Mucosa of stomach (tissue), 1 donor: ENCODE results near the gene SPECC1.
"Not testable (repeated sequence)": the region's sequence is repeated elsewhere in the genome, so short reads cannot be mapped to it uniquely, and the experiment has no call there.

Experiments used
- H3K27me3 ChIP-seq: one replicate; pipeline ENCODE4 v1.7.0; 2013; ENCODE audit warnings: mild to moderate bottlenecking, low read length; ENCODE audit not compliant: control insufficient read depth, insufficient read depth
- H3K36me3 ChIP-seq: one replicate; pipeline ENCODE4 v1.7.0; 2013; ENCODE audit warnings: low read length; ENCODE audit not compliant: control insufficient read depth, insufficient read depth
- H3K4me1 ChIP-seq: one replicate; pipeline ENCODE4 v1.7.0; 2013; ENCODE audit warnings: mild to moderate bottlenecking, low read length; ENCODE audit not compliant: control insufficient read depth, insufficient read depth
- H3K4me3 ChIP-seq: one replicate; pipeline ENCODE4 v1.7.0; 2013; ENCODE audit warnings: low read length
- H3K9ac ChIP-seq: one replicate; pipeline ENCODE4 v1.7.0; 2013; ENCODE audit warnings: mild to moderate bottlenecking, low read length, moderate library complexity
- H3K9me3 ChIP-seq: one replicate; pipeline ENCODE4 v1.7.0; 2013; ENCODE audit warnings: mild to moderate bottlenecking, low read length, moderate library complexity; ENCODE audit not compliant: control insufficient read depth
- donor health status: Pancreatic carcinoma.

SPECC1 gene

GRCh38 chr17:20009302-20010098, at the start of gene SPECC1:
SPECC1 (plus strand) TSS chr17:20009359; CDS start chr17:20096652, 87,293 bp downstream.
- Histone ChIP-seq H3K4me3 (peak within 1 kb of the TSS; percentile 50), H3K4me1 (no peaks in the 10 kb centered on the region), H3K27me3 (peaks cover 24% of the 10 kb centered on the region), H3K36me3 (no peaks in the 10 kb centered on the region), H3K9me3 (no peaks in the 10 kb centered on the region), H3K9ac (peak within 1 kb of the TSS; percentile 64)

GRCh38 chr17:19962954-19963353, 46.2 kb upstream of the SPECC1 start:
- not testable (repeated sequence) for H3K9ac ChIP-seq, H3K27me3 ChIP-seq, H3K36me3 ChIP-seq, H3K9me3 ChIP-seq, H3K4me3 ChIP-seq
- peaks cover 18% of the 10 kb centered on the region for H3K4me1 ChIP-seq

DNA sequence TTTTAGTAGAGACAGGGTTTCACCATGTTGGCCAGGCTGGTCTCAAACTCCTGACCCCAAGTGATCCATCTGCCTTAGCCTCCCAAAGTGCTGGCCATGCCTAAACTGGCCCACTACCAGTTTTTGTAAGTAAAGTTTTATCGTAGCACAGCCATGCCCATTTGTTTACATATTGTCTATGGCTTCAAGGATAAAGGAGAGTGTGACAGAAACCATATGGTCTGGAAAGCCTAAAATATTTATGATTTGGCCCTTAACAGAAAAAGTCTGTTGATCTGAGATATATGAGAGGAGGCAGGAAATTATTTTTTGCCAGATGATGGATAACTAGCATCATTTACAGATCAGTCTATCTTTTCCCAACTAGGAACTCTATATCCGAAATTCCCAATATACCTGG, 36.0 kb upstream of the SPECC1 start:
- H3K4me1 ChIP-seq = peaks cover 9% of the 10 kb centered on the region
- no peaks in the 10 kb centered on the region for H3K27me3 ChIP-seq
- H3K9ac ChIP-seq = no peak overlapping the region
- H3K9me3 ChIP-seq = no peaks in the 10 kb centered on the region
- H3K4me3 ChIP-seq = no peak overlapping the region
- H3K36me3 ChIP-seq = no peaks in the 10 kb centered on the region

DNA sequence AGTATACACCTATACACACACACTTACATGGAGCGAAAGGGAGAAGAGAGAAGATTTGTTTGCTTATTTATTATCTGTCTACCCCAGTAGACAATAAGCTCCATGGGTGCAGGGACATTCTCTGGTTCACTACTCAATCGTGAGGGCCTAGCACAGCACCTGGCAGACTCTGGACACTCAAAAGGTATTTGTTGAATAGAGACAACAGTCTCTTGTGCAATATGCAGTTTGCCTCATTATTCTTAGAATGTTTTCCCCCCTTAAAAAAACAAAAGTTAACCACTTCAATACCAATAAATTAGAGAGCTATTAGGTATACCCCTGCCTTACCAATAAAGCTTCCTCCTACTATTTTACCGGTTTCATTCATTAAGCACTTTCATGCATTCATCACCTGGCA, 33.6 kb upstream of the SPECC1 start:
- Histone ChIP-seq H3K4me1 (peaks cover 13% of the 10 kb centered on the region), H3K27me3 (no peaks in the 10 kb centered on the region), H3K9me3 (no peaks in the 10 kb centered on the region), H3K9ac (no peak overlapping the region), H3K4me3 (no peak overlapping the region), H3K36me3 (no peaks in the 10 kb centered on the region)

DNA sequence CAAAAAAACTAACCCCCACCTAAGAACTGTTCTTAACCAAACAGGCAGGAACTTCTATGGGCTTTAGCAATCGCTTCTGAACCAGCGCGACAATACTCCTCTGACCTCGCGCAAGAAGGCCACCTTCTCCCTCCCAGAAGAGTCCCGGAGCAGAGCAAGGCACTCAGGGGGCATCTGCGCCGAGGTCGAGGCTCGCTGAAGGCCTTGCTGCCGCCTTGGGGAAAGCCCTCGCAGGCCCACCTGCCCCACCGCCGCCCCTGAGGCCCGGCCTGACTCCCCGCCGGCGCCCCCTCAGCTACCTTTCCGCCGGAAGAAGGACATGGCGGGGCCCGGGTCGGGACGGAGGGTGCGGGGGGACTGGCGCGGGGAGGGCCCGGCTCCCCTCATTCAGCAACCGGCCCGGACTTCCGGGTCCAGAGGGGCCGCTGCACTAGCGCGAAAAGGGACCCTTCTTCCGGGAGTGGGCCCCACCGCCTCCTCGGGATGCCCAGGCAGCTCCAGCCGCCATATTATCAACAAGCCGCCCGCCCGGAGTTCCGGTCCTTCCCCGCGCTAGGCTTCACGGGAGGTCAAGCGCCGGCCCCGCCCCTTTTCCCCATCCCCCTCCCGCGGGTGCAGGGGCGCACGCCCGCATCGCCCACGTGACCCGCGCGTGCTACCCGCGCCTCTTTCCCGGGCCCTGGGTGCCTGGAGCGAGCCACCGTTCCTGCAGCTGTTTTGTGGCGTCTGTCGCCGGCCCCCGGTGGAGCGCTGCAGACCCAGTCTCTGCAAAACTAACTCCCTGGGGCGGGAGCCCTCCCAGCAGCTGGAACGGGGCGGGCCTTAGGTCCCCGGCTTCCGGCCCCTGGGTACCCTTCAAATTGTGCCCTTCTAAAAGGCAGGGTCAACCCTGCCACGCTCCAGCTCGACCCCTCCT, 31.6 kb upstream of the SPECC1 start, which contains the start of gene AKAP10:
AKAP10 (minus strand) TSS at position 536 of the 916 bp plus-strand sequence; CDS start at position 387, 149 bp downstream.
- H3K4me3 ChIP-seq = peak within 1 kb of the TSS; percentile 85
- peaks cover 13% of the 10 kb centered on the region for H3K4me1 ChIP-seq
- peak within 1 kb of the TSS; percentile 98 for H3K9ac ChIP-seq
- no peaks in the 10 kb centered on the region for H3K36me3 ChIP-seq
- no peaks in the 10 kb centered on the region for H3K9me3 ChIP-seq
- no peaks in the 10 kb centered on the region for H3K27me3 ChIP-seq

GRCh38 chr17:19978209-19978802, 30.9 kb upstream of the SPECC1 start:
- Histone ChIP-seq H3K4me3 (peak overlapping the region; percentile 85), H3K27me3 (no peaks in the 10 kb centered on the region), H3K9ac (peak overlapping the region; percentile 98), H3K9me3 (no peaks in the 10 kb centered on the region), H3K4me1 (peaks cover 13% of the 10 kb centered on the region), H3K36me3 (no peaks in the 10 kb centered on the region)

DNA sequence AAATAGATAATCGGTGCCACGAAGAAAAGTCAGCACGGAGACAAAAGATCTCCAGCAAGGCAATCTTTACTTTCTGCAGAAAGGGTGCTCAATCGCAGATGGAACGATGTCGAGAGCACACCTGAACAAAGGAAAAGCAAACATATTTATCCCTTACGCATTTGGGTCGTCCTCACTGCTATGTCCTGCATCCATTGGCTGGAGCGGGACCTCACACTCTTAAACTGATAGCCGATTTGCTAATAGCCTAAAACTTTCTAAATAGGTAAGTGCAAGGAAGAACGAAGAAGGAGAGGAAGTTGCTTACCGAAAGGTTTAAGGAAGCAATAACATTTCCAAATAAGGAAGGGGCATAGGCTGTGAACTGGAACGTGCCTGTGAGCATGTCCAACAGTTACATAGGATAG, 30.4 kb upstream of the SPECC1 start:
- no peak overlapping the region for H3K4me3 ChIP-seq
- no peaks in the 10 kb centered on the region for H3K36me3 ChIP-seq

DNA sequence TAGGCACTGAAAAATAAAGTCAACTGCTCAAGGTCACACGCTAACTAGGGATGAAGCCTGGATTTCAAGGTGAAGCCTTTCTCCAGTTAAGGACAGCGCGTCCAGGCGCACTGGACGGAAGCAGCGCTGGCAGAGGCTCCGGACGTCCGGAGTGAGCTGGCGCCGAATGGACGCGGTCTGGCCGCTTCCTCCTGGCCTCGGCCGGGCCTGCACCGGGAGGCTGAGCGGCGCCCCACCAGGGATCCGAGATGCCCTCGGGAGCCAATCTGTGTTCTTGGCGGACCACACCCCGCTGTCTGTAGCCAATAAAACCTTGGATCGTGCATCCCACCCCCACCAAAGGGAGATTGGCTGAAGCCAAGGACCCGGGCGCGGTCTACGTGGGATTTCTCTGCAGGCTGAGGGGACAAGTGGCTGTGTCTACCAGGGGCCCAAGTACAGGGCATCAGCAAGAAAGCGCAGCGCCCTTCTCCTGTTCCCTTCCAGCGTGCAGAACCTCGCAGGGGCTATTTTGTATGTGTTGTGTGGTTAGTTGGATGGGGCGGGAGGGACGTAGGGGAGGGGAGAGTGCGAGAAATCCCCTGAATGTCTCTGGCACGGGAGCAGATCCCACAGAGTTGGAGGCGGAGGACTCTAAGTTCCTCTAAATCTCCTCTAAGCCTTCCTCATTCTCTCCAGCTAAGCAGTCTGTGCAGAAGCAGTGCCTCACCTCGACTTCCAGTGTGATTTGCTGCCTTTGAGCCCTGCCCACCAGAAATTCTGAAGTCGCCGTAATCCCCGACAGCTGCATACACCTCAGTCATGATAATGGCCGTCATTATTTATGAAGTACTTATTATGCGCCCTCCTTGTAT, 29.0 kb upstream of the SPECC1 start:
- H3K9me3 ChIP-seq = no peaks in the 10 kb centered on the region
- H3K4me3 ChIP-seq = no peak overlapping the region
- H3K9ac ChIP-seq = no peak overlapping the region
- H3K4me1 ChIP-seq = peaks cover 13% of the 10 kb centered on the region
- no peaks in the 10 kb centered on the region for H3K36me3 ChIP-seq
- H3K27me3 ChIP-seq = no peaks in the 10 kb centered on the region

More for the DNA sequence above, 30.4 kb upstream of the SPECC1 start:
- H3K4me1 ChIP-seq = peaks cover 13% of the 10 kb centered on the region
- H3K27me3 ChIP-seq = no peaks in the 10 kb centered on the region
- no peak overlapping the region for H3K9ac ChIP-seq
- H3K9me3 ChIP-seq = no peaks in the 10 kb centered on the region

GRCh38 chr17:19986941-19987861, 22.0 kb upstream of the SPECC1 start:
- Histone ChIP-seq H3K9ac (no peak overlapping the region), H3K27me3 (peaks cover 6% of the 10 kb centered on the region), H3K36me3 (no peaks in the 10 kb centered on the region), H3K4me3 (no peak overlapping the region), H3K9me3 (no peaks in the 10 kb centered on the region), H3K4me1 (no peaks in the 10 kb centered on the region)

- no peaks in the 10 kb centered on the region for H3K9me3 ChIP-seq
- no peak overlapping the region for H3K4me3 ChIP-seq
- H3K9ac ChIP-seq = no peak overlapping the region
- peaks cover 1% of the 10 kb centered on the region for H3K4me1 ChIP-seq
- peaks cover 6% of the 10 kb centered on the region for H3K27me3 ChIP-seq
- no peaks in the 10 kb centered on the region for H3K36me3 ChIP-seq
Measured at GRCh38 chr17:19987897-19988296, 21.3 kb upstream of the SPECC1 start.
